Epithelial cell of proximal tubule (primary cell): Measurements from ENCODE around the gene CRIP2. TPM values are rescaled to one million over a fixed set of nuclear protein-coding genes. Genes with fewer than 3 reads are reported as not detected.

ENCODE experiments used
- DNase-seq: peaks from one replicate; pipeline ENCODE4 v3.0.0-alpha.2; 2011; ENCODE audit warnings: low read depth
- H3K4me3 ChIP-seq: 2 replicates; pipeline ENCODE4 v1.5.1; 2011; ENCODE audit warnings: low read depth, mild to moderate bottlenecking, low read length
- total RNA-seq: library from RNA; depleted of rRNA; stranded (reverse); fragments of >200 nt; gene quantifications from 2 replicates; pipeline ENCODE4 v1.2.3, GENCODE V29; 2015
- TF ChIP-seq, protein P1 (sequence below): conservative IDR thresholded peaks from 2 replicates; pipeline ENCODE4 v1.5.1; 2012; ENCODE audit warnings: low read depth, mild to moderate bottlenecking, low read length

The CRIP2 gene
- total RNA-seq, 1 donor from 2014 or later = 121 TPM

DNA sequence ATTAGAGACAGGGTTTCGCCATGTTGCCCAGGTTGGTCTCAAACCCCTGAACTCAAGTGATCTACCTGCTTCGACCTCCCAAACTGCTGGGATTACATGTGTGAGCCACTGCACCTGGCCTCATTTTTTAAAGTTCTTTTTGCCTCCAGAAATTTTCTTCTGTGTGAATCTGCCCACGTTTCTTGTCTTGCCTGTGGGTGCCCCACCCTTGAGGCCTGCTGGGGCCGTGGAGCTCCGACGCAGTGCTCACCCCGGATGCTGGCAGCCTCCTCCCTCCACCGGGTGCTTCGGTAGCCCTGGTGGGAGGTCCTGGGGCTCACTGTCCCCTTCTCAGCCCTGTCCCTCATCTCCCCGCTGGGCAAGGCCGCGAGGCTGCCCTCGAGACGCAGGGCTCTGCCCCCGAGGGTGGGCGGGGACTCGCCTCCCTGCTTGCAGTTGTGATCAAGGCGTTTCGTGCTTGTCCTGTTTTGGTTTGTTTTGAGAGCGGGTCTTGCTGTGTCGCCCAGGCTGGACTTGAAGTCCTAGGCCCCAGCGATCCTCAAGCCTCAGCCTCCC, 19.5 kb upstream of the CRIP2 start:
- TF ChIP-seq, protein P1, sequence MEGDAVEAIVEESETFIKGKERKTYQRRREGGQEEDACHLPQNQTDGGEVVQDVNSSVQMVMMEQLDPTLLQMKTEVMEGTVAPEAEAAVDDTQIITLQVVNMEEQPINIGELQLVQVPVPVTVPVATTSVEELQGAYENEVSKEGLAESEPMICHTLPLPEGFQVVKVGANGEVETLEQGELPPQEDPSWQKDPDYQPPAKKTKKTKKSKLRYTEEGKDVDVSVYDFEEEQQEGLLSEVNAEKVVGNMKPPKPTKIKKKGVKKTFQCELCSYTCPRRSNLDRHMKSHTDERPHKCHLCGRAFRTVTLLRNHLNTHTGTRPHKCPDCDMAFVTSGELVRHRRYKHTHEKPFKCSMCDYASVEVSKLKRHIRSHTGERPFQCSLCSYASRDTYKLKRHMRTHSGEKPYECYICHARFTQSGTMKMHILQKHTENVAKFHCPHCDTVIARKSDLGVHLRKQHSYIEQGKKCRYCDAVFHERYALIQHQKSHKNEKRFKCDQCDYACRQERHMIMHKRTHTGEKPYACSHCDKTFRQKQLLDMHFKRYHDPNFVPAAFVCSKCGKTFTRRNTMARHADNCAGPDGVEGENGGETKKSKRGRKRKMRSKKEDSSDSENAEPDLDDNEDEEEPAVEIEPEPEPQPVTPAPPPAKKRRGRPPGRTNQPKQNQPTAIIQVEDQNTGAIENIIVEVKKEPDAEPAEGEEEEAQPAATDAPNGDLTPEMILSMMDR = no peak
- no peak overlapping the region for H3K4me3 ChIP-seq
- DNase-seq = no peak

DNA sequence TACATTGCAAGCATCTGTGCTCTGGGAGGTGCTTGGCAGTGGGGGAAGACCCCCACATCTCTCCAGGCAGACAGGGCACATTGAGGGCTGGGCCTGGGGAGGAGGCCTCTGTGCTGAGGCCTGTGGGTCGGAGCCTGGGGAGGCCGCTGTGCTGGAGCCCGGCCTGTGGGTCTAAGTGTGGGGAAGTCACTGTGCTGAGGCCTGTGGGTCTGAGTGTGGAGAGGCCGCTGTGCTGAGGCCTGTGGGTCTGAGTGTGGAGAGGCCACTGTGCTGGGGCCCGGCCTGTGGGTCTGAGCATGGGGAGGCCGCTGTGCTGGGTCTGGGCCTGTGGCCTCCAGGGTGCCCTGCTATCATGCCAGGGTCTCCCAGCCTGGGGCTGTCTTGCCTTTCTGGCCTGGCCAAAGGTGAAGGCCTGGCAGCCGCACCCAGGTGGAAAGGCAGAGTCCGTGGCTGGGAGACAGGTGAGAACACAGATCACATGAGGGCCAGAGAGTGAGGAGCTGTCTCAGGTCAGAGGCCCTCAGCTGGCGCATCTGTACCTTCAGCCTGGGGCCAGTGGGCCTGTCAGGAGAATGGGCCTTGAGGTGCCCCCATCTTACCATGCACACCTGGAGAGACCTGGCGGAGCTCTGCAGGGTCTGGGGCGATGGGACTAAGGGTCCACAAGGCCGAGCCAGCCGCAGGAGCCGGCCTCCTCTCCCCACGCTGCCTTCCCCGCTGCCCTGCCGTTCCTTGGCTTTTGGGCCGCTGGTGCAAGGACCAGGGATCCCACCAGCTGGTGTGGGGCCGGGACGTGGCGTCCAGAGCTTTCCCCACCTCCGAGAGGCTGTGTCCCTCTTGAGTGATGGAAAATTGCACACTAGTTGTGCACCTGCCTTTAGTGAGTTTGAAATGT, 18.6 kb upstream of the CRIP2 start:
- no peak for DNase-seq
- no peak overlapping the region for H3K4me3 ChIP-seq
- TF ChIP-seq, protein P1 = no peak

DNA sequence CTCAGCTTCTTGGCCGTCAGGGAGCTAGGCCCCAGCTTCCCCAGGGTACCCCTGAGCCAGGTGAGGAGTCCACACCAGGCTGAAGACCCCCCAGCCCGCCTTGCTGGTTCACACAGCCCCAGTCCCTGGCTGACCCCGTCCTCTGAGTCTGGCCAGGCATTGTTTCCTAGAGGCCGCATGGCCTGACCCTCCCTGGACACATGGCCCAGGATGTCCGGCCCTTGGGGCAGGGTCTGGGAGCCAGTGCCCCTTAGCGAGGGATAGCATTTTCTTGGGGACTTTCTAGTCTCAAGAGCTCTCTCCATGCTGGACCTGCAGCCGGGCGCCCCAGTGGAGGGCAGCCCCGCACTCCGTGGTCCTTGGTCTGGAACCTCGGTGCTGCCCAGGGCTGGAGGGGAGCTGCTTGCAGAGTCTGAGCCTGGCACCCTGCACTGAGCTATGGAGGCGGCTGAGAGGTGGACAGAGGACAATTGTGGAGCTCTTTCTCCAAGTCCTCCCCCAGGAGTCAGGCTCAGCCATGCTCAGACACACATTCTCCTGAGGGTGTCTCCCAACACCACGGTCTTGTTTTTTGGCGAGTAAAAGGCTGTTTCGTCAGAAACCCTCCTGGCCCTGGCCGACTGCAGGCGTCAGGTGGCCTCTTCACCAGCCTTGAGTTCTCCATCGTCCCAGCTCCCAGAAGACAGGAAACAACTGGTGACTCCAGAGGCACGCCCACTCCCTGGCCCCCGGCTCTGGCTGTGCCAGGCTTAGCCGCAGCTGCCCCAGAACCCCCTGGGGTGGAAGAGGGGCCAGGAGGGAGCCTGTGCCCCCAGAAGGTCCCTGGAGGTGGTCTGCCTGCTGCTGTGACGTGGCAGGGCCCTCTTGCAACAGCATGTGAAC, 17.6 kb upstream of the CRIP2 start:
- no peak overlapping the region for H3K4me3 ChIP-seq
- DNase-seq = no peak
- TF ChIP-seq, protein P1 = no peak

DNA sequence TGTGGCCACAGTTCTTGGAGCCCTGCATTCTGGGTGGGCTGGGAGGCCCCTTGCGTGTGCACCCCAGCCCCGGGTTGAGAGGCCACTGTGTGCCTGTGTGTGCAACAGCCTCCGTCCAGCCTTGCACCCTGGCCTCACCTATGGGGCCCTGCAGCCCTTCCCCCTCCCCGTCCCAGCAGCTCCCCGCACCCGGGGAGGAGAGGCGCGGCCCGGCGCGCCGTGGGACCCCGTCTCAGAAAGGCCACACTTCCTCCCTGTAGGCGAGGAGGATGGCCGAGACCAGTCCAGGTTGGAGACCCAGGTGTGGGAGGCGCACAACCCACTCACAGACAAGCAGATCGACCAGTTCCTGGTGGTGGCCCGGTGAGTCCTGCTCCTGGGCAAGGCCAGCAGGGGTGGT, 16.6 kb upstream of the CRIP2 start:
- no peak overlapping the region for H3K4me3 ChIP-seq
- TF ChIP-seq, protein P1 = no peak
- no peak for DNase-seq

DNA sequence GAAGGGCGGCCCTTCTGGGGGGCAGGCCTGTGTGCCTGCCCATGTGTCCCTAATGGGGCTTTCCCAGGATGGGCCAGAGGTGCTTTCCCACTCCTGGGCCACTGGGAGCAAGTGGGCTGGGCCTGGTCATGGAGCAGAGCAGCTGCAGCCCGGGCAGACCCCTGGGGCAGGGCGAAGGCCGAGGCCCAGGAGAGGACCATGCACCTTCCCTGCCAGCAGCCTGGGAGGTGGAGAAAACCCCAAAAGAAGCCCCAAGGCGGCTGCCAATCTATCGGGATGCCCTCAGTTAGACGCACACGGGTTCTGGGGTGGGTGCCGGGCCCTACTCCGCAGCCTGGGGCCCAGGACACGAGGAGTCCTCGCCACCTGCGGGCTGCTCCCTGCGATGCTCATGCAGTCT, 16.1 kb upstream of the CRIP2 start:
- TF ChIP-seq, protein P1 = no peak
- no peak for DNase-seq

DNA sequence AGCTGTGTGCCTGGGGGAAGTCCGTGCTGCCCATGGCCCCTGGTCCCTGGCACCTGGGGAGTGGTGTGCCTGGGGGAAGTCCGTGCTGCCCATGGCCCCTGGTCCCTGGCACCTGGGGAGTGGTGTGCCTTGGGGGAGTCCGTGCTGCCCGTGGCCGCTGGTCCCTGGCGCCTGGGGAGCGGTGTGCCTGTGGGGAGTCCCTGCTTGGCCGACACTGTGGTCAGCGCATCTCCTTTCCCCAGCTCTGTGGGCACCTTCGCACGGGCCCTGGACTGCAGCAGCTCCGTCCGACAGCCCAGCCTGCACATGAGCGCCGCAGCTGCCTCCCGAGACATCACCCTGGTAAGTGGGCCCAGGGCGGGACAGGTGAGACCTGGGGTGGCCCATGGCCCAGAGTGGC, 14.5 kb upstream of the CRIP2 start:
- no peak overlapping the region for H3K4me3 ChIP-seq
- DNase-seq = no peak
- TF ChIP-seq, protein P1 = no peak

More for the DNA sequence above, 16.1 kb upstream of the CRIP2 start:
- no peak overlapping the region for H3K4me3 ChIP-seq
